ENCODE data around the gene PCDHGA9. TPM values are rescaled to one million over a fixed set of nuclear protein-coding genes. Genes with fewer than 3 reads are reported as not detected.

PCDHGA9 gene
- total and polyA plus RNA-seq, 9 of the 15 experiments (the other 6 are each of a cell fraction or from before 2014, with no cell fraction given): 0.03 to 0.18 (median 0.11) TPM; not detected in 2

DNA sequence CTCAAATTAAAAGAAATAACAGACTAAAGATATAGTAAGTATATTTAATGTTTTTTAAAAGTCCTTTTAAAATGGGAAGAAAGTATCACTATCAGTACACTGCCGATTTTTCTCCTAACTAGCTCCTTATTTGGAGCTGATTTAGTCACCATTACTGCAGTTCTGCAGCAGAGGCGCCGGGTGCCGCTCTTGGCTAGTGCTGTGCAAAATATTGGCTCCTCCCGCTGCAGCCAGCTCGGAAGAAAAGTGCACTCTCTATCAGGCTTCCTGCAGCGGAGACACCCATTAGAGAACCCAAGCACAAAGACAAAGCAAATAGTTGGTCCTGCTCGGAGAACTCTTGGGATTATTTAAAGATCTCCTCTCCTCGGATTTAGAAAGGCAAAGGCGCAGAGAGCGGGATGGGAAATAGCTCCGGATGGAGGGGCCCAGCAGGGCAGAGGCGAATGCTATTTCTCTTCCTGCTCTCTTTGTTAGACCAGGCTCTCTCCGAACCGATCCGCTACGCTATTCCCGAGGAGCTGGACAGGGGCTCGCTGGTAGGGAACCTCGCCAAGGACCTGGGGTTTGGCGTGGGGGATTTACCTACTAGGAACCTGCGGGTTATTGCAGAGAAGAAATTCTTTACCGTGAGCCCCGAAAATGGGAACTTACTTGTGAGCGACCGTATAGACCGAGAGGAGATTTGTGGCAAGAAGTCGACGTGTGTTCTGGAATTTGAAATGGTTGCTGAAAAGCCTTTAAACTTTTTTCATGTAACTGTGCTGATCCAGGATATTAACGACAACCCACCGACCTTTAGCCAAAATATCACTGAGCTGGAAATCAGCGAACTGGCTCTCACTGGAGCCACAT, 32.4 kb upstream of the PCDHGA9 start, which contains the start of gene PCDHGB3:
TSS of gene PCDHGB3 (plus strand) at position 249 of the 855 bp plus-strand sequence. CDS start at position 402, 153 bp downstream.
- 2% methylated on average over 32 of the region's 32 CpGs for WGBS (ENCODE audit: insufficient coverage, low coverage, missing lambda C conversion rate)
- Histone ChIP-seq H4K20me1 (replicated peaks; ENCODE audit: control insufficient read depth, insufficient read depth, low read length) (no peaks in the 10 kb centered on the region), H3K9me3 (replicated peaks; ENCODE audit: control insufficient read depth, insufficient read depth, low read depth, low read length) (no peaks in the 10 kb centered on the region), H2AFZ (ENCODE audit: low read depth, low read length) (peak within 1 kb of the TSS; percentile 62; the same call in 1 of the 2 replicates), H3K9ac (ENCODE audit: insufficient read depth in 1 of 2, low read depth in 2 of 2, low read length in 2 of 2) (no peak within 1 kb of the TSS), H3K79me2 (ENCODE audit: control insufficient read depth, insufficient read depth, low read length) (no peaks in the 10 kb centered on the region), H3K9me1 (ENCODE audit: control insufficient read depth, insufficient read depth, low read length) (no peaks in the 10 kb centered on the region), H3K36me3 (ENCODE audit: control insufficient read depth, insufficient read depth, low read length) (no peaks in the 10 kb centered on the region), H3K27me3 (ENCODE audit: control insufficient read depth in 2 of 2, insufficient read depth in 2 of 2, low read length in 2 of 2) (peaks cover 15 to 47% of the 10 kb centered on the region in 2 experiments), H3K27ac (ENCODE audit: extremely low read depth, low read depth, low read length) (no peak within 1 kb of the TSS), H3K4me3 (peak within 1 kb of the TSS; percentile 27), H3K4me2 (ENCODE audit: insufficient read depth, low read length) (no peak within 1 kb of the TSS; the same call in none of the 2 replicates), H3K4me1 (replicated peaks in 1 of 2; ENCODE audit: control insufficient read depth in 2 of 2, insufficient read depth in 2 of 2, low read length in 2 of 2) (peaks cover 0 to 14% of the 10 kb centered on the region in 2 experiments; a peak in 1 of 5 replicates)
- DNase-seq (ENCODE audit: extremely low read depth in 1 of 4, low spot score in 3 of 4) (peak in 3 of 4 experiments; percentile 21 to 56 (median 42)), ATAC-seq (peak; percentile 98), FAIRE-seq (peak; percentile 67)
- in situ Hi-C loops (cut with MboI): no loop called here
- BruUV-seq (replicated peaks): no TSS peak
- intact Hi-C loops (cut with micrococcal nuclease): loop anchor here (5.0 kb wide), 1 partner anchor 43 kb away; no protein-coding TSS in a partner anchor
- ChIA-PET POLR2A (interaction anchor here (0.6 to 1.2 kb wide), 4 partner anchors 21 to 188 kb away, joined by 3 to 4 read pairs (median 4); partner anchors contain the start of gene TAF7), CTCF (ENCODE audit: low intra/inter-chr PET ratio) (interaction anchor here (0.5 to 0.8 kb wide), 3 partner anchors 154 to 773 kb away, joined by 3 to 5 read pairs (median 4); no protein-coding TSS in a partner anchor)
- TF ChIP-seq ZSCAN29 (IDR thresholded peaks at IDR 0.05) (peak; percentile 69), REST (IDR thresholded peaks at IDR 0.05; ENCODE audit: borderline replicate concordance) (peak; percentile 19; the same call in 1 of the 2 replicates), REST (CRISPR knock-in tag; IDR thresholded peaks at IDR 0.05; ENCODE audit: low read depth) (no peak), PRPF4 (IDR thresholded peaks at IDR 0.05; ENCODE audit: insufficient read depth, low read depth, low read length, poor library complexity, severe bottlenecking) (no peak), MTA3 (IDR thresholded peaks at IDR 0.05; ENCODE audit: borderline replicate concordance) (no peak), ILF3 (IDR thresholded peaks at IDR 0.05; ENCODE audit: borderline replicate concordance) (no peak), DLX4 (CRISPR knock-in tag; IDR thresholded peaks at IDR 0.05) (no peak), SMAD2 (IDR thresholded peaks at IDR 0.05; ENCODE audit: low read depth, low read length) (no peak), RAD21 (CRISPR knock-in tag; conservative IDR thresholded peaks at IDR 0.05 in 1 of 2, IDR thresholded peaks at IDR 0.05 in 1 of 2) (peak; percentile 48 to 55), SMC3 (conservative IDR thresholded peaks at IDR 0.05; ENCODE audit: insufficient read depth, low read depth, low read length) (peak; percentile 40; the same call in 1 of the 2 replicates)
- TF ChIP-seq, protein P1, sequence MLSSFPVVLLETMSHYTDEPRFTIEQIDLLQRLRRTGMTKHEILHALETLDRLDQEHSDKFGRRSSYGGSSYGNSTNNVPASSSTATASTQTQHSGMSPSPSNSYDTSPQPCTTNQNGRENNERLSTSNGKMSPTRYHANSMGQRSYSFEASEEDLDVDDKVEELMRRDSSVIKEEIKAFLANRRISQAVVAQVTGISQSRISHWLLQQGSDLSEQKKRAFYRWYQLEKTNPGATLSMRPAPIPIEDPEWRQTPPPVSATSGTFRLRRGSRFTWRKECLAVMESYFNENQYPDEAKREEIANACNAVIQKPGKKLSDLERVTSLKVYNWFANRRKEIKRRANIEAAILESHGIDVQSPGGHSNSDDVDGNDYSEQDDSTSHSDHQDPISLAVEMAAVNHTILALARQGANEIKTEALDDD (IDR thresholded peaks at IDR 0.05): no peak
